Activated CD4-positive, CD25-positive, alpha-beta regulatory T cell treated with anti-CD3 and anti-CD28 coated beads, Interleukin-2, amount 50 U/mL, for 16 hours (primary cell): Measurements from ENCODE around the gene PIEZO2.

Experiments used
- DNase-seq: peaks from one replicate; pipeline ENCODE4 v3.0.0-alpha.2; 2020; ENCODE audit warnings: low read depth, low spot score

The PIEZO2 gene

DNA sequence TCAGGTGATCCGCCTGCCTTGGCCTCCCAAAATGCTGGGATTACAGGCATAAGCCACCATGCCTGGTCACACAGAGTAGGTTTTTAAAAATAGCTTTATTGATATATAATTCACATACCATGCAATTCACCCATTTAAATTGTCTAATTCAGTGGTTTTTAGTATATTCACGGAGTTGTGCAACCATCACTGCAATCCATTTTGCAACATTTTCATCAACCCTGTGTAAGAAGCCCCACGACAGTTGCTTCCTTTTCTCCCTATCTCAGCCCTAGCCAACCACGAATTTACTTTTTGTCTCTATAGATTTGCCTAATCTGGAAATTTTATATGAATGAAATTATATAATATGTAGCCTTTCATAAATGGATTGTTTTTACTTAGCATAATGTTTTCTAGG is 357.2 kb downstream of the PIEZO2 start:
- no peak for DNase-seq

DNA sequence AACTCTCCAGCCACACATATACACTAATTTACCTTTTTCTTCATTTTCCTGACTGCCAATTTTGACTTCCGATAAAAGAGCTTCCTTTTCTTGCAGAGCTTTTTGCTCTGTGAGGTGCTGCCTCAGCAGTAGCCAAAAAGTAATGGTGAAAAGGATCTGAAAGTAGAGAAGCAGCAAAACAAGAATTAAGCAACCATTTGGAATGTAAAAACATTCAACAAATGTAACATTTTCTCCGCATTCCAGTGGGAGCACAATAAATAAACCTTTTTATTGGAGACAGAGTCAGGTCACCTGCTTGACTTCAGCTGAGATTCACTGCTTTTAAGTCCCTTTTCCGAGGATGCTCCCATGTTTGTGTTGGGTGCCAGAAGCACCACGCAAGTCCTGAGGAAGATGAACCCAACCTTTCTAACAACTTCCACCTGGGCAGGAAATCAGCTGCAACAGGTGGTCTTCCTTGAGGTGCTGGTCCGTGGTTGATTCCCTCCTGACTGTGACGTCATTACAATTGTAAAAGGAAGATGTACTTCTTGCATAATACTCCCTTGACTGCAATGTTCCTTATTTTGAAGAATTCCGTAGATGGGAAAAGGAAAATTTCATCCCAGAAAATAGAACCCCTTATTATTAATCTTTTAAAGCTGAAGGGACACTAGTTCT is 358.1 kb downstream of the PIEZO2 start:
- DNase-seq, result no peak

DNA sequence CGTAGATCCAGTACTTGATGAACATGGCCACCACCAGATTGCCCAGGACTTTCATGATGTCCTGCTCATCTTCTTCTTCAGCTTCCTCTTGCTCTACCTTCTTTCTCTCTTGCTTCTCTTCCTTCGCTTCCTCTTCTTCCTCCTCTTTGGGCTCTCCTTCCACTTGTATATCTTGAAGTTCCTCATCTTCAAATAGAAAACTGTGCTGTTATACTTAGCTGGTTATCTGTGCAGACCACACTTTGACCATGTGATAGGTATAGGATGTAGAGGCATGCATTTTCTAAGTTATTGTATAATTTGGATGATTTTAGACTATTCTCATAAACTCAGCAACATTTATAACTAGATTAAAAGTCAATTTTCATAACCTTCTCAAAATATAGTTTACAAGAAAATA is 360.2 kb downstream of the PIEZO2 start:
- no peak for DNase-seq

DNA sequence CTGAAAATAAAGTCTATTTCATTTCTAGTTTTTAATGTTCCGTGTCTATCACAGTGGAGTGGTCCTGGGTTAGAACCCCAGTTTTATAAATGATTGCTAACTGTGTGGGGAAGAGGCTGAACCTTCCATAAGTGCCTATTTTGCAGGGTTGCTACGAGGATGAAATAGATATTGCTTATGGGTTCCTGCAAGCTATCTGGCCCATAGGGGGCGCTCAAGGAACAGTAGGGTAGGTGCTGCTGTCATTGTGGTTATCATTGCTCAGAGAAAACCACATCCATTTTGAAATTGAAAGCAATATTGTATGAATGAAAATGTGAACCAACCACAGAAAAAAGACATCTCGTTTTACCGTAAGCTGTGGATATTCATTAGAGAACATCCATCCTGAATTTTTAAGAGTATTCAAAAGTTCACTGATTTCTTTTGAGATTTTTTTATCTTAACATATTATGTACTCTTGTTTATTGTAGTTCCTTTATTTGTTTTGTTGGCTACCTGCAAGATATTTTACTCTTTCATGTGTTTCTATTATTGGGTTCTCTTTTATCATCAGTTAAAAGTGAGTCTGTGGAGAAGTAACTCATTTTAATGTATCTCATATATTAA is 362.0 kb downstream of the PIEZO2 start:
- DNase-seq, result peak; percentile 48

DNA sequence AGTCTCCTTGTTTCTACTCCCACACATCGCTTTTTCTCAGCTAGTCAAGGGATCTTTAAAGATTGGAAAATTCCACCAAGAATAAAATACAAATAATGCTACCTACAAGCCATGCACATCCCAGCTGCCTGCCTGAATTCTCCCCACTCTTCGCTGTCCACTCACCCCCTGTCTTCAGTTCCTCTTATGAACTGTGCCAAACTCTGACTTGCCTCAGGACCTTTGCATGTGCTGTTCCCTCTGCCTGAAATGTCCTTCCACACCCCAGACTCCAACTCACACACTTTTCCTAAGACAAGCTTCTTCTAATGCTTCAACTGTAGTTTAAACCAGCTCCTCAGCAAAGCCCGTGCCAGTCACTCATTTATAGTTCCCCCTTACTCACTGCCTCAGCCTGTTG is 363.6 kb downstream of the PIEZO2 start:
- no peak for DNase-seq

DNA sequence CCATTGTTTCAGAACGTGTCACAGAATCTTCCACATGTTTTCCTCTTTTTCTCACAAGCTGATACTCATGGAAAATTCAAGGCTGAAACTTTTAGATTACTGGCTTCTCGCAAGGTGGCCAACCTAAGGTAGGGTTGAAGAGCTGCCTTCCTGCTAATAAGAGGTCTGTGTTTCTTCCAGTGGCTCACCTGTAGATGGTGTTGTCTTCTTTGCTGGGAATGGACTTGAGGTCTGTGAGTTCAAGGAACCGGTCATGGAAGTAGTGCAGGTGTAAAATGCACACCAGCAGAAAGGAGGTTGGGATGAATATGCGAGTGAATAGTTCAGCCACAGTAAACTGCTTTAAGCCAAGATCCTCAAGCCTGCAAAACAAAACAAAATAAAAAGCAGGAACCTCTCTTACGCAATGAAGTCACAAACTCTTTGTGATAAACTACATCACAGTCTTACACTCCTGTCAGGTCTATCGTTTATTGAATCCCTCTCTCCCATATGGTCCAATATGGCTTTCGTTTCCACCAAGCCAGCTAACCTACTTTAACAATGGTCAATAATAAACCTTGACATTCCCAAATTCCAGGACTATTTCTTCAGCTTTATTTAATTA is 364.7 kb downstream of the PIEZO2 start:
- no peak for DNase-seq

DNA sequence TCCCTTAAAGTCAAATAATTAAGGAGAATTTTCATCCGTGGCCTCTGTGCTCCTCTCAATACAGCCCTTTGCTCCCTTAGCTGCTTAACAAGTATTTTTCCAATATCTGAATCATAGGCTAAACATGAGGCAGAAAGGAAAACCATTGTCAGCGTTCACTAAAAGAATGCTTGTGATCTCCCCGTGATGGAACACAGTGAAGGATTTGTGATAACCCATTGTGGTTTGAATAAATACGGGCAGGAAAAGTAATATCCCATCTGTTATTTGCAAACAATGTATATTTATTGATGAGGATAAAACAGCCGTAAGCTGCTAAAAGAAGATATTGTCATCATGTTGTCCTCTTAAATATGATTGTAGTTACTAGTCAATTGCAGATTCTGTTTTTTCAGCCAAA is 365.4 kb downstream of the PIEZO2 start:
- no peak for DNase-seq

DNA sequence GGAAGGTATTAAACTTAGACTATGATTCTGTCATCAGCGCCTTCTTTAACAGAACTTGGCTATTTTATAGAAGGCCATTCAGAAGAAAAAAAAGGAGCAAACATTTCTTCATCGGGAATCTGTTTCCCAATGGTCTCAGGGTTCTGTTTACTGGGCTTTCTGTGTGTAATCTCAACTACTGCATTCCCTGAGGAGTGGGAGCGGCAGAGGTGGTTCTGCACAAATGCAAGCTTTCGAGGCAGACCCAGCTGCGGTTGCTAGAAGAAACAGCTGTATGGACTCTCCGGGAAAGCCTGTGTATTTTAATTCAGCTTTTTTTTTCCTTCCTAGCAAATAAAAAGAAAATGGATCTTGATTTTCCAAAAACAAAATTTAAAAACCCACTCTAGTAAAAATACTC is 372.9 kb downstream of the PIEZO2 start:
- DNase-seq, result no peak

DNA sequence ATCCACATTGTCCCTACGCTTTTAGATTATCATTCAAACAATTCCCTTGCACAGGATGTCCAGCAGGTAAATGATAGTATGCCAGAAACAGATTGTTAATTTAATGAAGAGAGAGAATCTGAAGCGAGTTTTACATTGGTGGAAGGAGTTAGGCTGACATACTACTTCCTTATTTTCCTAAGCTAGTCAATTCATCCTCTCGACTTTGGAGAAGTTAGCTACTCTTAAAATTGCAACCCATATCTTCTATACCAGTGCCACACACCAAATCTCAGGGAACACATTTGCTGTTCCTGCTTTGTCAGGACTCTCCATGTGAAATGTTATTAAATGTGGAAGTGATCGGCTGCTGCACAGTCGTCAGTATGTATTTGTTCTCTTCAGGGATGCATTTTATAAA is 374.3 kb downstream of the PIEZO2 start:
- DNase-seq, result no peak

DNA sequence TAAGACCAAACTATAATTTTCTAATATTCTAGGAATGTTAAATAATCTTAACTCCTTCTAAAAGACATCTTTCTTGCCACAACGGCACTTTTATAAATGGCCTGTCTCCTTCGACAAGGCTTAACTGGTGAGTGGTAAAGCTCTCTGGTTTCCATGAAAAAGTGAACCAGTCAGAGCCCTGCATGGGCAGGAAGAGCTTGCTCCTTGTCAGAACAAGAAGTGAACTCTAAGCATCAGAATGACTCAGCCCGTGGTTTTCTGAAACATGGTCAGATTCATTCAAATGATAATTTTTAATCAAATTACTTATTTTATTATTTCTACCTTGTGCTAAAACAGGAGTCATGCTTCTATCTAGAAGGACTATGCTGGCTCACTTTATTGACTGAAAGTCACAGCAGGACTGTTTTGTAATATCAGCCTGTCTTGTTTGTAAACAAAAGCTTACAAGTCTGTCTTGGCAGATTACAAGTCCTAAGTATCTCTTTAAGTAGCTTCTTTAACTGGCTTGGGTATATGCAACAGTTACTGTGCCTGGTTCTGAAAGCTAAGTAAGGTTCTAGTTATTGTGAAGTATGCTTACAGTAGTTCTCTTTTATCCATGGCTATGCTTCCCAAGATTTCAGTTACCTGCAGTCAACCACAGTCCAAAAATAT is 378.2 kb downstream of the PIEZO2 start:
- DNase-seq, result no peak

DNA sequence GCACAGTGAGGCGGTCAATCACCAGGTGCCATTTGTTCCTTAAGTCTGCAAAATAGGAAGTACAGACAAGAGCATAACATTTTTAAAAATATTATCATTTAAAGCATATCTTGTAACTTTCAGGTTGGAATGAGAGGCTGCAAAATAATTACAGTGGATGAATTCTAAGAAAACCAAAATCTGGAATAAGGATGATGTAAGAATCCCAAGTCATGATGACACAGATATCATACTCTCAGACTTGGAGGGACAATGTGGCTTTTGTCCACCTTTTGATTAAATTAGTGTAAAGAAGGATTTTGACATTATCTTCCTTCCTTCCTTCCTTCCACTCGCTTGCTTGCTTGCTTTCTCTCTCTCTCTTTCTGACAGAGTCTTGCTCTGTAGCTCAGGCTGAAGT is 379.1 kb downstream of the PIEZO2 start:
- no peak for DNase-seq

DNA sequence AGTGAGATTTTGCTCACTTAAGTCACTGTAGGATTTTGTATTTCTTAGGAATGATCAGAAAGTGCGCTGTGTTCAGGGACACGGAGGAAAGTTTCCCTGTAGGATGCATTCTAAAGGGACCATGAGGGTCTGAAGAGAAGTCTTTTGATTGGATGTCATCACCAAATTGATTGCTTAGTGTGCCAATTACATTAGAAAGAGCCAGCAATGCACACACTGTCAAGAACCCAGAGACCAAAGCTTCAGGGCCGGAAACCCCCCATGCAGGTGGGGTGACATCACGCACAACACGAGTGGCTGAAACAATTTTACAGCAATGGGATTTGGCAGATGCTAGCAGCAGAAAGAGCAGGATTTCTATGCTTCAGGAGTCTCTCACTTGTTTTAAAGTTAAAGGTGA is 381.1 kb downstream of the PIEZO2 start:
- no peak for DNase-seq

DNA sequence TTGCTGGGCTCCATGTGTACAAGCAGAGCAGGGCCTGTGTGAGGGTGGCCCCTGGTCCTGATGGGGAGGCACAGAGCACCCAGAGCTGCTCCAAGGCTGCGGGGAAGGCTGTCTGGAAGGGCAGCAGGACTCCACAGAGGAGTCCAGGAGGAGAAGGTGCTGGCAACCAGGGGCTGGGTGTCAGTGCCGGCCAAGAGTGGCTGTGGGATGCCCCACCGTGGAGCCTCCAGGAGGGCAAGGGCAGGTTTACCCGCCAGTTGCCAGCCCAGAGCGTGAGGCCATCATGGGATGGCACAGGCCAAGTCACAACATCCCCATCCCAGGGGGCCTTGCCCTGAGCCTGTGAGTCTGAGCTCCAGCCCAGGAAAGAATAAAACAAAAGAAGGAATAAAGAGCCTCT is 381.7 kb downstream of the PIEZO2 start:
- no peak for DNase-seq

DNA sequence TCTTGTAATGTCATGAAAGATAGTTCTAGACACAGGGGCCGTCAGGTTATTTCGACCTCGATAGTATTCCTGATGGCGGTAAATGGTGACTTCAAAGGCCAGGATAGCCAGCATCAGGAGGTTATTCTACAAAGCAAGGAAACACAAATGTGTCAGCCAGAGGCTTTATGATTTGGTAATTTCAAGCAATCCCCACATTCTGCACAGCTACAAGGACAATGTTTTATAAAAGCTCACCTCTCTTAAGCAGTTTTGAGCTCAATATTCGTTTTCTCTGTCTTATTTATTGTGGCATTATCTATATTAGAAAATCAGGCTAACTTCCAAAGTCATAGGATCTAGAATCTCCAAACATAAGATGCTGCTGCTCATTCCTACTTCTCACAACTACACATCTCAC is 388.4 kb downstream of the PIEZO2 start:
- DNase-seq, result no peak

DNA sequence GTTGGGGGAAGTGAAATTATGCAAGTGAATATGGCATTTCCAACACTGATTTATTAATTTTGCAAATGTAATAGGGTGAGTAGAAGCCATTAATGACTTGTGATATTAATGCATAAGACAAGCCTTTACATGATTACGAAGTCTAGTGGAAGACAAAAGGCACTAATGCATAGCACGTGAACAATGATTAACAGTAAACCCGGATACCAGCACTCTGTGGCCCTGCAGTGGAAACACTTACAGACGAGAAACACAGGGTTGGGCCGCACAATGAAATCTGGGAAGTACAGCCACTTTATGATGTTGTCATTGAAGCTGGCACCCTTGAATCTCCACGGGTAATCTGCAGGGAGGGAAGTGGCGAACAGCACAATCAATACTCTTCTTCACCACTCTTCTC is 390.1 kb downstream of the PIEZO2 start:
- DNase-seq, result no peak

DNA sequence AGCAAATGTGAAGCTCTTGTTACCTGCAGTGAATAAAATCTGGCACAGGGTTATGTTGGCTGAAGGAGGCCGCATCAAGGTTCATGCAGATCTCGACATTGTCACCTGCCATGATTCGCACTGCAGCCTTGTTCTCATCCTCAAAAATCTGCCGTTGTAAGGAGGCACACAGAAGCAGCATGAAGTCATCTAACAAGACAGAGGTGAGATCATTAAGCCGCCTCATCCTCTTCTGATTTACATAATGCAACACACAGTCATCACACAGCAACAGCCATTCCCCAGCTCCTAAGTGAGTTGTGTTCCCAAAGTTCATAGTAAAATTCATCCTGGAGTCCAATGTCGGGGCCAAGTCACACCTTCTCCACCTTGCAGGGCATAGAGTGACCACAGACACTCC is 391.4 kb downstream of the PIEZO2 start:
- no peak for DNase-seq

DNA sequence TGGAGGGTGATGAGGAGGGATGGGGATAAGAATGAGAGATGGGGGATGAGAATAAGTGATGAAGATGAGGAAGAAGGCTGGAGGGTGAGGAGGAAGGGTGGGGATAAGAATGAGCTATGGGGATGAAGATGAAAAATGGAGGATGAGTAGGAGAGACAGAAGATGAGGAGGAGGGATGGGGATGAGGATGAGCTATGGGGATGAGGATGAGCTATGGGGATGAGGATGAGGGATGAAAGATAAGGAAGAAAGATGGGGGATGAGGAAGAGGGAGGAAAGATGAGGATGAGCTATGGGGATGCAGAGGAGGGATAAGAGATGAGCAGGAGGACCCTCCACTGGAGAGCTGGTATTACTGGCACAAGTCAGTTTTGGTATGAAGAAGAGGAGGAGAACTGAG is 392.0 kb downstream of the PIEZO2 start:
- DNase-seq, result no peak

DNA sequence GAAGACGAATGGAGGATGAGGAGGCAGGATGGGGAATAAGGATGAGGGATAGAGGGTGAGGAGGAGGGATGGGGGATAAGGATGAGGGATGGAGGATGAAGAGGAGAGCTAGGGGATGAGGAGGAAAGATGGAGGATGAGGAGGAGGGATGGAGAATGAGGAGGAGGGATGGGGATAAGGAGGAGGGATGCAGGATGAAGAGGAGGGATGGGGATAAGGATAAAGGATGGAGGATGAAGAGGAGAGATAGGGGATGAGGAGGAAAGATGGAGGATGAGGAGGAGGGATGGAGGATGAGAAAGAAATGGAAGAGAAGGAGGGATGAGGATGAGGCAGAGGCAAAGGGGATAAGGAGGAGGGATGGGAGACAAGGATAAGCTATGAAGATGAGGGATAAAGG is 393.5 kb downstream of the PIEZO2 start:
- DNase-seq, result no peak

DNA sequence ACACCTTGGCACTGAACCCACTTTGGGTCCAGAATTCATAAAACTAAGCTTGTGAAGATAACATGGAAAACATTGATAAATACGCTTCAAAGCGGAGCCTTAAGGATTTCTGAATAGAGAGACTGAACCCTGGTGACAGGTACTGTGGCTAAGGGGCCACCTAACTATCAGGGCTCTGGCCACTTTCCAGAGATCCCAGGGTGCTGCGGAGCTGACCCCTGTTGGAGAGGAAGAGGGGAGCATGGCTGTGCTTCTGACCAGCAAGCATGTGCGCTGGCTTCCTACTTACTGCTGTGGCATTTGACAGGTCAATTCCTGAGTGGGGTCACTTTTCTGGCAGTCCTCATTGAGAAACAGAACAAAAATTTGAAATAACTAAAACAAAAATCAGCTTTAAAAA is 395.2 kb downstream of the PIEZO2 start:
- DNase-seq, result no peak

DNA sequence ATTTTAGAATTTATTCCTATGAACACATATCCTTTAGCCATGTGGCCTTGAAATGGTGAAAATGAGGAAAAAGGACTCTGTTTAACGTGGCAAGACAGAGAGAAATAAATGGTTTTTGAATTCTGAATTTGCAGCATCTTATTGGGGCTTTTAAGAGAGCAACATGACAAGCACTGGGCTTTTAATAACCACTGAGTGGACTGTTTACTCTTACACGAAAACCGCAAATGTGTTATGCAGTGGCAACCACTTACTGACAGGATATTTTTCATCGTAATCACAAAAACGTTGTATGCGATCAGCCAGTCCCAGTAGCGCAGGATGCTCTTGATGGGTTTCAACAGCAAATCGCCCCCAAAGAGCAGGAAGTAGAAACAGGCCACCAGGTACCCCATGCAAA is 397.0 kb downstream of the PIEZO2 start:
- no peak for DNase-seq

DNA sequence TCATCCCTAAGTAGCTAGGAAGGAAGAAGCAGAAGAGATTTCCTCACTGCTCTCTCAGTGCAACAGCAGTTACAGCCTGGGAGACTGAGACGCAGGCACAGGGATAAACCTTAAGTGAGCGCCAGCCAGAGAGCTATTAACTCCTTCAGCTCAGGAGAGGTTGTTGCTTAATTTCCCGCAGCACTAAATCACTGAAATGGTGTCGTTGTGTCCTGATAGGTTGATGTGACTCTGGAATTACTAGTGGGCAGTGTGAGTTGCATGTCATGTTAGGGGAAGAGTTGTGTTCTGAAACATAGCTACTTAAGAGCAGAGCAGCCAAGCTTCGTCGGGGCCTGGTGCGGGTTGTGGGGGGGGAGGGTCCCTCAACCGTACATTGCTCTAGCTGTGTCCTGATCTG is 397.7 kb downstream of the PIEZO2 start:
- DNase-seq, result no peak

DNA sequence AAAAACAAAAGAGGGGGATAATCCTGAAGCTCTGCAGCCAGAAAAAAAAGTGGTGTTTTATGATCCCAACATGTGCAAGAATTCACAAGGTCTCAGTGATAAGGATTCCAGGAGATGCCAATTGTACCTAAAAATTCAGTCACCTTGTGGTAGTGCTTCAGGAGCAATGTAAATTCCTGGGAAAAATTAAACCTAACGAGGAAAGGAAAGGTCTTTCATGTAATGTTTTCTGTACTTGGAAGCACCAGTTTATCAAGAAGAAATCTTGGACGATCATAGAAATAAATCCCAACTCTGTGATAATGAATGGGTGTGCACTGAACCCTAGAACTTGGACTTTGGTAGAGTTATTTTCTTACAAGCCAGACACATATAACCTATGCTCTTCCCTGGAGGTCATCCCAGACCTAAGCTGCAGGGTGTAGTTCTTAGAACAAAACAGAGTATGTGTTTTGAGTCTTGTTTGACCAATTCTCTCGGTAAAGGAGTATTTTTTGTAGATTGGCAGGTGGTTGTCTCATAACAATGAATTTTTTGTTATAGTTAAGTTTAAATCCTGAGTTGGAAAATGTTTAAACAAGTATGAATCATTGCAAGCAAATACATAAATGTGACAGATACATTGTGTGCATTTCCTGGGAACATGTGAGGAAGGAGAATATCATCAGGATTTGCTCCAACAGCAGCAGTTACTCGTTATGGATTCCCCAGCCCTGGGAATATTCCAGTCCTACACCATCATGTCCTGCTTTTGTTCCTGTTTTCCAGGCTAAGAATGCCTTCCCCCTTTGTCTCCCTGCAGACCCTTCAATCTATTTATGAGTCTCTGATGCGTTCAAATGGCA is 399.0 kb downstream of the PIEZO2 start:
- DNase-seq, result no peak
